ENCODE data around the gene SMIM20. TPM values are rescaled to one million over a fixed set of nuclear protein-coding genes. Genes with fewer than 3 reads are reported as not detected.

SMIM20 gene
- total and polyA plus RNA-seq, 10 donors, result 15.7 to 61.0 (median 21.4) TPM

DNA sequence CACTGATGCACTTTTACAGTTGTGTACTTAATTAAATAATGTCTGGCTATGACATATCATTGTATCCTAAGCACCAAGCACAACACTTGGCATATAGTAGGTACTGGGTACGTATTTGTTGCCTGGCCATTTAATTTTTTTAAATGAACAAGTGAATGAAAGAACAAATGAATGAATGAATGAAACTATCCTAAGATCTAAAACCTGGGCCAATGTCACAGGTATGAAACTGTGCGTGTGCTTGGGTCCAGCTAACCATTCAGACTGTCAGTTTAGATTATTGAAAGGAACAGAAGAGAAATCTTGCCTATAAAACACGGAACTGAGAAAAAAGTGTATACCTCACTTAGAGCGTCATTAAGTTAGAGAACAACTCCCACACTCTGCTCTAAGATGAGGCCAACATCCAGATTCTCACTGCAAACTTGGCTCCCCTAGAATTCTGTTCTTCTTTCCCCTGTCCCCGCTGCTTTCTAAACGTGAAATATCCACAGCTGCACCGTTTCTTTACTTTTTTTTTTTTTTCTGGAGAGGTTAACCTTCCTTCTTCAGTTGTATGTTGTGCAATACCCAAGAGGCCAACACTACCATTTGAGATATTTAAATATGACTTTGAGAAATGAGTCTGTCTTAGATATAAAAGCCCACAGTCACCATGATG, 33.9 kb upstream of the SMIM20 start:
- intact Hi-C loops (cut with DNase I; ENCODE audit: low total_unique reads), result no loop called here
- WGBS, 5 donors, result 50 to 66% (median 53%) methylated on average over 7 of the region's 7 CpGs

DNA sequence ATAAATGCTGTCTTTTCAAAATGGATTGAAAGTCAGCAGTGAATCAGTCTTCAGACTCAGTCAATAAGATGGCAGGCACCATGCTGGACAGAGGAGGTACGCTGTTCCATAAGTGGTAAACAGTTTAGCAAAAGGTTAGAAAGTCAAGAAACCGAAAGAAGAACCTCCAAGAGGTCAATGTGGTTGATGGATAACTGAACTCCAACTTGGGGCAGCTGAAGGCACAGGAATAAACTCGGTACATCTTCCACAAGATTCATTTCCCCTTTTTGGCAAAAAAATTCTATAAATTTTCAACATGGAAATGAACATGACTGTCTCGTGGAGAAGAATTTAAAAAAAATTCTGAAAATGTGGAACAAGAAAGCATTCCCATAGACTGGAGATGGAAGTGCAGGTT, 32.8 kb upstream of the SMIM20 start:
- no peak for DNase-seq
- intact Hi-C loops (cut with DNase I; ENCODE audit: low total_unique reads), result no loop called here
- Histone ChIP-seq H3K27me3 (replicated peaks in 1 of 7) (no peaks in the 10 kb centered on the region), H3K36me3 (no peaks in the 10 kb centered on the region), H3K9me3 (no peaks in the 10 kb centered on the region), H3K27ac (peak overlapping the region in 4 of 8 donors; percentile 58 to 84 (median 82)), H3K4me3 (no peak overlapping the region), H3K4me1 (peaks cover 10 to 67% (median 39%) of the 10 kb centered on the region in 6 donors)
- 61 to 74% (median 73%) methylated on average over 4 of the region's 4 CpGs for WGBS, 5 donors
- TF ChIP-seq POLR2A (IDR thresholded peaks at IDR 0.05), result no peak
- TF ChIP-seq, protein P1, sequence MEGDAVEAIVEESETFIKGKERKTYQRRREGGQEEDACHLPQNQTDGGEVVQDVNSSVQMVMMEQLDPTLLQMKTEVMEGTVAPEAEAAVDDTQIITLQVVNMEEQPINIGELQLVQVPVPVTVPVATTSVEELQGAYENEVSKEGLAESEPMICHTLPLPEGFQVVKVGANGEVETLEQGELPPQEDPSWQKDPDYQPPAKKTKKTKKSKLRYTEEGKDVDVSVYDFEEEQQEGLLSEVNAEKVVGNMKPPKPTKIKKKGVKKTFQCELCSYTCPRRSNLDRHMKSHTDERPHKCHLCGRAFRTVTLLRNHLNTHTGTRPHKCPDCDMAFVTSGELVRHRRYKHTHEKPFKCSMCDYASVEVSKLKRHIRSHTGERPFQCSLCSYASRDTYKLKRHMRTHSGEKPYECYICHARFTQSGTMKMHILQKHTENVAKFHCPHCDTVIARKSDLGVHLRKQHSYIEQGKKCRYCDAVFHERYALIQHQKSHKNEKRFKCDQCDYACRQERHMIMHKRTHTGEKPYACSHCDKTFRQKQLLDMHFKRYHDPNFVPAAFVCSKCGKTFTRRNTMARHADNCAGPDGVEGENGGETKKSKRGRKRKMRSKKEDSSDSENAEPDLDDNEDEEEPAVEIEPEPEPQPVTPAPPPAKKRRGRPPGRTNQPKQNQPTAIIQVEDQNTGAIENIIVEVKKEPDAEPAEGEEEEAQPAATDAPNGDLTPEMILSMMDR (IDR thresholded peaks at IDR 0.05 in 8 of 11, conservative IDR thresholded peaks at IDR 0.05 in 3 of 11), result no peak
- TF ChIP-seq POLR2AphosphoS5 (IDR thresholded peaks at IDR 0.05), result no peak

More for the DNA sequence above, 33.9 kb upstream of the SMIM20 start:
- DNase-seq, result no peak
- Histone ChIP-seq H3K27ac (peak overlapping the region in 7 of 8 donors; percentile 21 to 84 (median 58)), H3K9me3 (no peaks in the 10 kb centered on the region), H3K4me3 (no peak overlapping the region), H3K4me1 (peaks cover 10 to 77% (median 42%) of the 10 kb centered on the region in 6 donors), H3K27me3 (replicated peaks in 1 of 7) (no peaks in the 10 kb centered on the region), H3K36me3 (no peaks in the 10 kb centered on the region)
- no peak for TF ChIP-seq POLR2A (IDR thresholded peaks at IDR 0.05)
- peak in 1 of 3 donors; percentile 43 for TF ChIP-seq POLR2AphosphoS5 (IDR thresholded peaks at IDR 0.05)

DNA sequence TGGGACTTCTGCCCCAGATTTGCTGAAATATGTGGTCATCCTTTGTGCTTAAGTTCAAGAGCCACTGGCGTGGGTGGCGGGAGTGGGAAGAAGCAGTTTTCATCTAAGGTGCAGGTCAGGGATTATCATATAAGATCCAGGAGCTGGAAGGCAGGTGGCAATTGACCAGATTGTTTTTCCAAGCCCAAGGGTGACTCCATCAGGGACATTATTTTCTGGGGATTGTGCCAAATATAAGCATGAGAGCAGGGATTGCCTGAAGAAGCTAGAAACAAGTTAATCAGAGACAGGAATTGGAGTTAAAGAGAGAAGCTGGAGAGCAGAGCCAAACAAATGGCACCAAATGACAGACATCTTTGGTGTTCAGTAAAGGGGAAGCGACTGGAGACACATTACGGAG, 31.8 kb upstream of the SMIM20 start:
- no peak overlapping the region for H3K27ac ChIP-seq
- H3K27me3 ChIP-seq (replicated peaks in 1 of 7), result no peaks in the 10 kb centered on the region
- no peak overlapping the region for H3K4me3 ChIP-seq
- WGBS, 5 donors, result 78 to 96% (median 91%) methylated on average over 4 of the region's 4 CpGs
- no peaks in the 10 kb centered on the region for H3K9me3 ChIP-seq
- intact Hi-C loops (cut with DNase I; ENCODE audit: low total_unique reads), result no loop called here
- no peak for DNase-seq
- H3K36me3 ChIP-seq, result no peaks in the 10 kb centered on the region
- peaks cover 10 to 57% (median 37%) of the 10 kb centered on the region in 6 donors for H3K4me1 ChIP-seq
- no peak for TF ChIP-seq POLR2A (IDR thresholded peaks at IDR 0.05)
- TF ChIP-seq, protein P1 (IDR thresholded peaks at IDR 0.05 in 8 of 11, conservative IDR thresholded peaks at IDR 0.05 in 3 of 11), result no peak
- no peak for TF ChIP-seq POLR2AphosphoS5 (IDR thresholded peaks at IDR 0.05)

DNA sequence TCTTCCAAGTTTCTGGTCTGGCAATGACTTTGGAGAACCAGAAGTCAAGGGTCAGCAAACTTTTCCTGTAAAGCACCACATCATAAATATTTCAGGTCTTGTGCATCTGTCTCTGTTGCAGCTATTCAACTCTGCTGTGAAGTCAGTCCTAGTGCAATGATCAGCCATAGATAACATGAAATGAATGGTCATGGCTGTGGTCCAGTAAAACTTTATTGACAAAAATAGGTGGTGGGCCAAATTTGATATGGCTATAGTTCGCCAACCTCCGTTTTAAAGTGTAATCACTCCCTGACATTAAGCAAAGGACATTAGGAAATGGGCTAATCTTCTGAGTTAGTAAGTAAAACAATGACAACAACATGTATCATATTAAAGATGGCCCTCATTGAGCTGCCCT, 30.5 kb upstream of the SMIM20 start:
- Histone ChIP-seq H3K36me3 (no peaks in the 10 kb centered on the region), H3K27me3 (replicated peaks in 1 of 7) (no peaks in the 10 kb centered on the region), H3K9me3 (no peaks in the 10 kb centered on the region), H3K4me3 (no peak overlapping the region), H3K27ac (peak overlapping the region in 1 of 8 donors; percentile 3), H3K4me1 (peaks cover 3 to 44% (median 26%) of the 10 kb centered on the region in 6 donors)
- WGBS, 5 donors, result 90 to 94% (median 91%) methylated on average over 2 of the region's 2 CpGs
- no peak for DNase-seq
- TF ChIP-seq POLR2AphosphoS5 (IDR thresholded peaks at IDR 0.05) (no peak), POLR2A (IDR thresholded peaks at IDR 0.05) (no peak)
- intact Hi-C loops (cut with DNase I; ENCODE audit: low total_unique reads), result no loop called here

DNA sequence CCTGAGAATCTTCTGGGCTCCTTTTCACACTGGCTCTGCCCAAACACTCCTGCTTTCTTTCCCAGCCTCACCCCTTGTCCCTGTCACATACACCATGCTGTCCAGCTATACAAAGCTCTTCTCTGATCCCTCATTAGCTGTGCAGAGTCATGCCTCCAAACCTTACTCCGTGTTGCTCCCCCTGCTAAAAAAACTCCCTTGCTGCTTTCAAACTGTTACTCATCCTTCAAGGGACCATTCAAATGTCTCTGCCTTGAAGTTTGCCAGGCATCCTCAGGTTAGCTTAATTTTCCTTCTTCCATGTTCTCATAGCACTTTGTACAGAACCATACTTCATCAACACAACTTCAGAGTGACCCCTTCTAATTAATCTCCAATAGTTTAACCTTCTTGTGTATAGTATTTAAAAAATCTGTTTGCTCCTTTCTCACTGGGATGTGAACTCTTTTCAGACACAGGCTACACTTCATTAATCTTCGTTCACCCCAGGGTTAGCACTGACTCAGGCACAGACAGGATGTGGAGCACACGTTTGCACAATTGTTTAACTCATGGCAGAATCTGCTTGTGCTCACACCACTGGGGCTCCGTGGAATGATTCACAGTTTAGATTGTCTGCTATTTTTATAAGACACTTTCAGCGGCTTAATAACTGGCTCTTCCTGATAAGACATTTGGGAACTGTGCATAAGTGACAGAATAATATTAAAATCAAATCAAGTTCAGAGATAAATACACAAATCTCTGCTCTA, 29.8 kb upstream of the SMIM20 start:
- Histone ChIP-seq H3K9me3 (no peaks in the 10 kb centered on the region), H3K27me3 (replicated peaks in 1 of 7) (no peaks in the 10 kb centered on the region), H3K4me1 (peaks cover 3 to 37% (median 22%) of the 10 kb centered on the region in 6 donors), H3K27ac (peak overlapping the region in 2 of 8 donors; percentile 3 to 56), H3K4me3 (no peak overlapping the region), H3K36me3 (no peaks in the 10 kb centered on the region)
- TF ChIP-seq POLR2AphosphoS5 (IDR thresholded peaks at IDR 0.05), result no peak
- TF ChIP-seq POLR2A (IDR thresholded peaks at IDR 0.05), result no peak
- TF ChIP-seq, protein P1 (IDR thresholded peaks at IDR 0.05 in 8 of 11, conservative IDR thresholded peaks at IDR 0.05 in 3 of 11), result no peak
- WGBS, 5 donors, result 25 to 42% (median 30%) methylated on average over 5 of the region's 5 CpGs
- no peak for DNase-seq
- intact Hi-C loops (cut with DNase I; ENCODE audit: low total_unique reads), result no loop called here

All from spleen (tissue), 11 donors.